ENCODE results near the gene LIN7A. TPM values are rescaled to one million over a fixed set of nuclear protein-coding genes. Genes with fewer than 3 reads are reported as not detected.

Gene LIN7A
- polyA plus RNA-seq, 1 donor from 2014 or later = 31.5 TPM

DNA sequence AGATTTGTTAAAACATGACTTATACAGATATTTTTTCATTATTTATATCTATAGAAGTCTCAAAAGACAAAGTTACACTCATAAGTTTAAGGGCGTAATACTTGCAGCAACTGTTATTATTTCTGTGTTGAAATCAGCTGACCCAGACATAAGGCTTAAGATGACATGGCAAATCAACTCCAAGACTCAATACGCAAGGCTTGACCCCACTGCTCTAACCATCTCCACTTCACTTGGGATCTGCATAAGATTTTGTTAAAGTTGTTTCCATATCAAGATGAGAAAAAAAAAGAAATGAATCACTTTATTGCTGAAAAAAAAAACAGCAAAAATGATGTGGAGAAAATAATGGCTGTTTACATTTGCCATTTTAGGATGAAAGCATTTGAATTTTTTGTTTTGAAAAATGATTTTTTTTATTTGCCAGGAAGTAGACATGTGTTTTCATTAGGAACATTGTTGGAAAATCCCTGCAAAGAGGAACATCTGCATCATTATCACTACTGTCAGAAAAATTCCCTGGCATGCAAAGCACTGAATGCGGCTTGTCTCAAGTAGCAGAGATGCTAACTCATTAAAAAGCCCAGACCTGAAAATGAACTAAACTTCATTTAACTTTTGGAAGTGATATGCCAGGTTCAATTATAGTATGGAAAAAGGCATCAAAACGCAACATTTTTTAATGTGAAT lies 73.5 kb downstream of the LIN7A start (continued):
- TF ChIP-seq POLR2AphosphoS5 (IDR thresholded peaks at IDR 0.05) = no peak
- no peak for TF ChIP-seq SMC3 (conservative IDR thresholded peaks at IDR 0.05; ENCODE audit: poor library complexity)
- no peak for TF ChIP-seq TAF1 (IDR thresholded peaks at IDR 0.05; ENCODE audit: low read depth)

DNA sequence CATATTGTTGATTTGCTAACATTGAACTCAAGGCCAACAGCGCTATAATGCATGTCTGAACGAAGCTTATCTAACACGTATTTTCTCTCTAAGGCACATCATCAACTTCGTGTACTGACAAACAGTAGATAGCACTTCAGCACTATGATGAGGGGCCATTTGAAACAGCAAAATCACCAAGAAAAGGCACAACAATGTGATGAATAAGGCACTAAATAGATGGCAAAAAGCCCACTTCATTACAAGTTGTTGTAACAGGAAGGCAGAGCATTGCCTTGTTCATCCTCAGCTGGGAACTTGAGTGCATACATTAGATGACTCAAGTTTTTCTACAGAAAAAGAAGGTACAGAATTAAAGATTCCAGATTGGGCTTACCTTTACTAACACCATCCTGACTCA lies 75.2 kb downstream of the LIN7A start:
- Histone ChIP-seq H4K20me1 (ENCODE audit: insufficient read depth) (no peaks in the 10 kb centered on the region), H3K27ac (ENCODE audit: low read length) (no peak overlapping the region), H3K79me2 (replicated peaks; ENCODE audit: insufficient read depth, low read length) (no peaks in the 10 kb centered on the region), H3K4me2 (ENCODE audit: low read length) (no peak overlapping the region), H3K9me2 (ENCODE audit: insufficient read depth, low read length) (no peaks in the 10 kb centered on the region), H3F3A (ENCODE audit: insufficient read depth, low read length, poor library complexity, severe bottlenecking) (no peaks in the 10 kb centered on the region), H3K9me3 (ENCODE audit: low read length) (no peaks in the 10 kb centered on the region), H3K9ac (ENCODE audit: low read length) (no peak overlapping the region), H3K27me3 (ENCODE audit: insufficient read depth, low read depth, low read length) (no peaks in the 10 kb centered on the region), H3K4me3 (ENCODE audit: low read length) (no peak overlapping the region), H2AFZ (ENCODE audit: low read depth, low read length) (no peak overlapping the region), H3K36me3 (ENCODE audit: insufficient read depth, low read length) (no peaks in the 10 kb centered on the region)
- TF ChIP-seq RAD21 (conservative IDR thresholded peaks at IDR 0.05) (no peak), SMC3 (conservative IDR thresholded peaks at IDR 0.05; ENCODE audit: poor library complexity) (no peak), EP300 (conservative IDR thresholded peaks at IDR 0.05; ENCODE audit: poor library complexity, severe bottlenecking) (no peak)
- TF ChIP-seq, protein P1, sequence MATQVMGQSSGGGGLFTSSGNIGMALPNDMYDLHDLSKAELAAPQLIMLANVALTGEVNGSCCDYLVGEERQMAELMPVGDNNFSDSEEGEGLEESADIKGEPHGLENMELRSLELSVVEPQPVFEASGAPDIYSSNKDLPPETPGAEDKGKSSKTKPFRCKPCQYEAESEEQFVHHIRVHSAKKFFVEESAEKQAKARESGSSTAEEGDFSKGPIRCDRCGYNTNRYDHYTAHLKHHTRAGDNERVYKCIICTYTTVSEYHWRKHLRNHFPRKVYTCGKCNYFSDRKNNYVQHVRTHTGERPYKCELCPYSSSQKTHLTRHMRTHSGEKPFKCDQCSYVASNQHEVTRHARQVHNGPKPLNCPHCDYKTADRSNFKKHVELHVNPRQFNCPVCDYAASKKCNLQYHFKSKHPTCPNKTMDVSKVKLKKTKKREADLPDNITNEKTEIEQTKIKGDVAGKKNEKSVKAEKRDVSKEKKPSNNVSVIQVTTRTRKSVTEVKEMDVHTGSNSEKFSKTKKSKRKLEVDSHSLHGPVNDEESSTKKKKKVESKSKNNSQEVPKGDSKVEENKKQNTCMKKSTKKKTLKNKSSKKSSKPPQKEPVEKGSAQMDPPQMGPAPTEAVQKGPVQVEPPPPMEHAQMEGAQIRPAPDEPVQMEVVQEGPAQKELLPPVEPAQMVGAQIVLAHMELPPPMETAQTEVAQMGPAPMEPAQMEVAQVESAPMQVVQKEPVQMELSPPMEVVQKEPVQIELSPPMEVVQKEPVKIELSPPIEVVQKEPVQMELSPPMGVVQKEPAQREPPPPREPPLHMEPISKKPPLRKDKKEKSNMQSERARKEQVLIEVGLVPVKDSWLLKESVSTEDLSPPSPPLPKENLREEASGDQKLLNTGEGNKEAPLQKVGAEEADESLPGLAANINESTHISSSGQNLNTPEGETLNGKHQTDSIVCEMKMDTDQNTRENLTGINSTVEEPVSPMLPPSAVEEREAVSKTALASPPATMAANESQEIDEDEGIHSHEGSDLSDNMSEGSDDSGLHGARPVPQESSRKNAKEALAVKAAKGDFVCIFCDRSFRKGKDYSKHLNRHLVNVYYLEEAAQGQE (IDR thresholded peaks at IDR 0.05; ENCODE audit: borderline replicate concordance) = no peak

DNA sequence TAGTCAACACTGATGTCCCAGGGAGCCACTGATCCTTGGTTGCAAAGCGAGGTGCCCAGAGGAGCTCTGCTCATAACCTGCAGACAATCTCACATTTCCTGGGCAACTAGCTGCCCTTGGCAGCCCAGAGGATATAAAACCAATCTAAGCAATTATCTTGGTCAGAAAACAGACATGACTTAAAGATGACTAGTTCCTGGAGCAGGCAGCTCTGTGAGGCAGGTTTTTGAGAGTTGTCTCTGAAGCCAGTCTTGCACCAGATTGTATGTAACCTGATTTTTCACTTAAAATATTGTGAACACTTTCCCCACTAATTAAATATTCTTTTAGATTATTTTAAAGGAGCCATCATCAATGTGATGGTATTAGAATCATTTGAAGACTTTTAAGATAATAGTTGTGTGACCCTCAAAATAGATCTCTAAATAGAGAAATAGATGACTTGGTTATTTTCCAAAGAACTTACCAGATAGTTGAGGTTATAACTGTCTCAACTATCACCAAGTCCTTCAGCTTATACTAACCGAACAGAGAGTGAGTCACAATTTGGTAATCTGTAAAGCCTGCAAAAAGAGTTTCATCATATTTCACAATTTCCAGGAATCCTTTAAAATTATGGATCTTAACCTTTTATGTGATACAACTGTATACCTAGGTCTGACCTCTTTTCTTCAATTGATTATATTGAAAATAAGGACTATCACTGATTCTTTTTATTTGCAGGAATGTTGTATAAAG lies 75.9 kb downstream of the LIN7A start:
- Histone ChIP-seq H2AFZ (ENCODE audit: low read depth, low read length) (no peak overlapping the region), H3F3A (ENCODE audit: insufficient read depth, low read length, poor library complexity, severe bottlenecking) (no peaks in the 10 kb centered on the region), H3K9ac (ENCODE audit: low read length) (no peak overlapping the region), H3K4me2 (ENCODE audit: low read length) (no peak overlapping the region), H3K36me3 (ENCODE audit: insufficient read depth, low read length) (no peaks in the 10 kb centered on the region), H3K9me3 (ENCODE audit: low read length) (no peaks in the 10 kb centered on the region), H4K20me1 (ENCODE audit: insufficient read depth) (no peaks in the 10 kb centered on the region), H3K27ac (ENCODE audit: low read length) (no peak overlapping the region), H3K4me3 (ENCODE audit: low read length) (no peak overlapping the region), H3K27me3 (ENCODE audit: insufficient read depth, low read depth, low read length) (no peaks in the 10 kb centered on the region), H3K9me2 (ENCODE audit: insufficient read depth, low read length) (no peaks in the 10 kb centered on the region), H3K79me2 (replicated peaks; ENCODE audit: insufficient read depth, low read length) (no peaks in the 10 kb centered on the region)
- TF ChIP-seq, protein P1 (IDR thresholded peaks at IDR 0.05; ENCODE audit: borderline replicate concordance) = no peak
- TF ChIP-seq, protein P2, sequence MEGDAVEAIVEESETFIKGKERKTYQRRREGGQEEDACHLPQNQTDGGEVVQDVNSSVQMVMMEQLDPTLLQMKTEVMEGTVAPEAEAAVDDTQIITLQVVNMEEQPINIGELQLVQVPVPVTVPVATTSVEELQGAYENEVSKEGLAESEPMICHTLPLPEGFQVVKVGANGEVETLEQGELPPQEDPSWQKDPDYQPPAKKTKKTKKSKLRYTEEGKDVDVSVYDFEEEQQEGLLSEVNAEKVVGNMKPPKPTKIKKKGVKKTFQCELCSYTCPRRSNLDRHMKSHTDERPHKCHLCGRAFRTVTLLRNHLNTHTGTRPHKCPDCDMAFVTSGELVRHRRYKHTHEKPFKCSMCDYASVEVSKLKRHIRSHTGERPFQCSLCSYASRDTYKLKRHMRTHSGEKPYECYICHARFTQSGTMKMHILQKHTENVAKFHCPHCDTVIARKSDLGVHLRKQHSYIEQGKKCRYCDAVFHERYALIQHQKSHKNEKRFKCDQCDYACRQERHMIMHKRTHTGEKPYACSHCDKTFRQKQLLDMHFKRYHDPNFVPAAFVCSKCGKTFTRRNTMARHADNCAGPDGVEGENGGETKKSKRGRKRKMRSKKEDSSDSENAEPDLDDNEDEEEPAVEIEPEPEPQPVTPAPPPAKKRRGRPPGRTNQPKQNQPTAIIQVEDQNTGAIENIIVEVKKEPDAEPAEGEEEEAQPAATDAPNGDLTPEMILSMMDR (IDR thresholded peaks at IDR 0.05; ENCODE audit: poor library complexity, severe bottlenecking) = no peak
- TF ChIP-seq TAF1 (IDR thresholded peaks at IDR 0.05; ENCODE audit: low read depth) (no peak), RAD21 (conservative IDR thresholded peaks at IDR 0.05) (no peak), POLR2AphosphoS5 (IDR thresholded peaks at IDR 0.05) (no peak), EP300 (conservative IDR thresholded peaks at IDR 0.05; ENCODE audit: poor library complexity, severe bottlenecking) (no peak), SMC3 (conservative IDR thresholded peaks at IDR 0.05; ENCODE audit: poor library complexity) (no peak), EZH2 (IDR thresholded peaks at IDR 0.05; ENCODE audit: borderline replicate concordance, insufficient read depth, low read length, poor library complexity, severe bottlenecking) (no peak), MXI1 (conservative IDR thresholded peaks at IDR 0.05; ENCODE audit: poor library complexity, severe bottlenecking) (no peak)

Measured in neural cell (in vitro differentiated cells).